Activated CD8-positive, alpha-beta memory T cell treated with anti-CD3 and anti-CD28 coated beads, Interleukin-2, amount 50 U/mL, for 4 hours (primary cell): Measurements from ENCODE around the gene SSNA1.
A peak's percentile ranks its signal among the peaks of the same experiment; 100 is the strongest.

Source experiments
- DNase-seq: peaks from one replicate; pipeline ENCODE4 v3.0.0-alpha.2; 2020

Gene SSNA1

GRCh38 chr9:137156567-137157375, 31.7 kb upstream of the SSNA1 start:
- peak; percentile 66 for DNase-seq

GRCh38 chr9:137157618-137158415, 30.7 kb upstream of the SSNA1 start:
- no peak for DNase-seq

GRCh38 chr9:137158625-137159024, 29.9 kb upstream of the SSNA1 start:
- DNase-seq, result no peak

DNA sequence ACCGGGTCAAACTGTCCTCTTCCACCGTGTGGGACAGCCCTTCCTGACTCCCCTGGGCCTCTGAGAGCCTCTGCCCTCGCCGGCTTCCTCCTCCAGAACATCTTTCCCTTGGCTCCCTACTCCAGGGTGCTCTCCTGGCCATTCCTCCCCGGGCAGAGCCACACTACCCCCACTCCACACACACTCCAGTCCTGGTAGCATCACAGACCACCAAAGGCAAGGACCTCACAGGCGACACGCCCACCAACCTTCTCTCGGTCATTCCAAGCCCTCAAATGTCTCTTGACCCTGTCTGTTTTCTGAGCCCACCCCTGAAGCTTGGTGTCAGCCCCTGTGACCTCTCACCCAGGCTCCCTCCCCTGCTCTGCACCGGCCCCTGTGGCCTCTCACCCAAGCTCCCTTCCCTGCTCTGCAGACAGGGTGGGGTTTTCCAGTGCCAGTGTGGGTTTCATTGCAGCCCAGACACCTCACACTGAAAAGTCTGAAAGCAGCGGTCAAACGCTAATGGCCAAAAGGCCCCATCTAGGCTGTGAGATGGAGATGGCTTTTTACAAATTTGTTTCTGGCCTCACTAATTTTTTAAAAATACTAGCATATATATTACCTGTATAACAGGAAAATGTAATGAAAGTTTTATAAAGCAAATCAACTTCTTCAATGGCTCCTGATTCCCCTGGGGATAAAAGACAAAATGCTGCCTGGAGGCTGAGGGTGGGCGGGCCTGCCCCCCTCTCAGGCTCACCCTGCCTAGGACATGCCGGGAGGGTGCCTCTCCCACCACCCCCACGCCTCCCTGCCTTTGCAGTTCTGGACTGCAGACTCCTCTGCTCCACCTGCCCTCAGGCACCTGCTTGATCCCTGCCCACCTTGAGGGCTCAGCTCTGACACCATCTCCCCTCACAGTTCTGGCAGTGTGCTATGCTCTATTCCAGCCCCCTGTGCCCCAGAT, 29.1 kb upstream of the SSNA1 start:
- no peak for DNase-seq

- DNase-seq, result no peak
Observed at GRCh38 chr9:137160054-137160425, 28.4 kb upstream of the SSNA1 start.

- DNase-seq, result no peak
Observed at GRCh38 chr9:137160716-137161557, 27.5 kb upstream of the SSNA1 start.

- no peak for DNase-seq
Observed at GRCh38 chr9:137161558-137162486, 26.7 kb upstream of the SSNA1 start.

GRCh38 chr9:137162505-137163364, 25.7 kb upstream of the SSNA1 start:
- DNase-seq, result no peak

- no peak for DNase-seq
Observed at GRCh38 chr9:137163365-137163715, 25.1 kb upstream of the SSNA1 start.

- DNase-seq, result no peak
Observed at GRCh38 chr9:137163805-137164204, 24.7 kb upstream of the SSNA1 start.

- no peak for DNase-seq
Observed at GRCh38 chr9:137164370-137165249, 23.9 kb upstream of the SSNA1 start.

GRCh38 chr9:137165250-137165836, 23.1 kb upstream of the SSNA1 start:
- DNase-seq, result no peak

- DNase-seq, result no peak
Observed at GRCh38 chr9:137166380-137167229, 21.9 kb upstream of the SSNA1 start.

- DNase-seq, result no peak
Observed at GRCh38 chr9:137167277-137167746, 21.2 kb upstream of the SSNA1 start.

DNA sequence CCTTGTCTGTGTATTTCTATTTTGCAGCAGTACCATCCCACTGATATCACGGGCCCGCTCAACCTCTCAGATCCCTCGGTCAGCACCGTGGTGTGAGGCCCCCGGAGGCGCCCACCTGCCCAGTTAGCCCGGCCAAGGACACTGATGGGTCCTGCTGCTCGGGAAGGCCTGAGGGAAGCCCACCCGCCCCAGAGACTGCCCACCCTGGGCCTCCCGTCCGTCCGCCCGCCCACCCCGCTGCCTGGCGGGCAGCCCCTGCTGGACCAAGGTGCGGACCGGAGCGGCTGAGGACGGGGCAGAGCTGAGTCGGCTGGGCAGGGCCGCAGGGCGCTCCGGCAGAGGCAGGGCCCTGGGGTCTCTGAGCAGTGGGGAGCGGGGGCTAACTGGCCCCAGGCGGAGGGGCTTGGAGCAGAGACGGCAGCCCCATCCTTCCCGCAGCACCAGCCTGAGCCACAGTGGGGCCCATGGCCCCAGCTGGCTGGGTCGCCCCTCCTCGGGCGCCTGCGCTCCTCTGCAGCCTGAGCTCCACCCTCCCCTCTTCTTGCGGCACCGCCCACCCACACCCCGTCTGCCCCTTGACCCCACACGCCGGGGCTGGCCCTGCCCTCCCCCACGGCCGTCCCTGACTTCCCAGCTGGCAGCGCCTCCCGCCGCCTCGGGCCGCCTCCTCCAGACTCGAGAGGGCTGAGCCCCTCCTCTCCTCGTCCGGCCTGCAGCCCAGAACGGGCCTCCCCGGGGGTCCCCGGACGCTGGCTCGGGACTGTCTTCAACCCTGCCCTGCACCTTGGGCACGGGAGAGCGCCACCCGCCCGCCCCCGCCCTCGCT, 20.5 kb upstream of the SSNA1 start:
- DNase-seq, result no peak

GRCh38 chr9:137168573-137168903, 19.9 kb upstream of the SSNA1 start:
- no peak for DNase-seq
